HG03039 (cell line): ENCODE results near the gene ADAMTSL1.
A peak's percentile ranks its signal among the peaks of the same experiment; 100 is the strongest.
"Not testable (repeated sequence)": the region's sequence is repeated elsewhere in the genome, so short reads cannot be mapped to it uniquely, and the experiment has no call there.

Experiments
- ATAC-seq: cut with Tn5 transposase; IDR thresholded peaks from one replicate; pipeline ENCODE4 v1.9.1; 2021; ENCODE audit warnings: mild to moderate bottlenecking, moderate library complexity; ENCODE audit not compliant: unreplicated experiment

ADAMTSL1 gene

GRCh38 chr9:18920141-18921084 is 446.5 kb downstream of the ADAMTSL1 start:
- ATAC-seq = no peak

GRCh38 chr9:18921366-18922075 is 447.6 kb downstream of the ADAMTSL1 start:
- ATAC-seq = no peak

- no peak for ATAC-seq
These were observed 448.4 kb downstream of the ADAMTSL1 start for GRCh38 chr9:18922161-18922885.

GRCh38 chr9:18923167-18923566 is 449.2 kb downstream of the ADAMTSL1 start:
- ATAC-seq = no peak

- ATAC-seq = no peak
These were observed 449.9 kb downstream of the ADAMTSL1 start for GRCh38 chr9:18923671-18924430.

GRCh38 chr9:18925880-18926279 is 451.9 kb downstream of the ADAMTSL1 start:
- no peak for ATAC-seq

GRCh38 chr9:18926513-18926912 is 452.6 kb downstream of the ADAMTSL1 start:
- ATAC-seq = no peak

- no peak for ATAC-seq
These were observed 454.8 kb downstream of the ADAMTSL1 start for GRCh38 chr9:18928711-18929110.

GRCh38 chr9:18930611-18931010 is 456.7 kb downstream of the ADAMTSL1 start:
- ATAC-seq = not testable (repeated sequence)

- ATAC-seq = no peak
These were observed 461.6 kb downstream of the ADAMTSL1 start for GRCh38 chr9:18935541-18935940.

- ATAC-seq = no peak
These were observed 462.3 kb downstream of the ADAMTSL1 start for GRCh38 chr9:18936094-18936871.

GRCh38 chr9:18939943-18940342 is 466.0 kb downstream of the ADAMTSL1 start:
- no peak for ATAC-seq

- no peak for ATAC-seq
These were observed 467.2 kb downstream of the ADAMTSL1 start for GRCh38 chr9:18941060-18941740.

GRCh38 chr9:18942801-18943200 is 468.8 kb downstream of the ADAMTSL1 start:
- no peak for ATAC-seq

- ATAC-seq = peak; percentile 54
These were observed 474.0 kb downstream of the ADAMTSL1 start for GRCh38 chr9:18947892-18948339.

GRCh38 chr9:18951936-18952335 is 478.0 kb downstream of the ADAMTSL1 start:
- ATAC-seq = no peak

GRCh38 chr9:18955626-18956025 is 481.7 kb downstream of the ADAMTSL1 start:
- ATAC-seq = no peak
